Activated CD8-positive, alpha-beta memory T cell treated with anti-CD3 and anti-CD28 coated beads for 1 hour (primary cell): ENCODE measurements around the gene MRC2.
"Not testable (repeated sequence)": the region's sequence is repeated elsewhere in the genome, so short reads cannot be mapped to it uniquely, and the experiment has no call there.

Source experiments
- DNase-seq, 2 donors: peaks; one replicate each; pipeline ENCODE4 v3.0.0-alpha.2; 2020; ENCODE audit warnings: low read depth in 1 of 2; ENCODE audit errors: extremely low read depth in 1 of 2

The MRC2 gene

DNA sequence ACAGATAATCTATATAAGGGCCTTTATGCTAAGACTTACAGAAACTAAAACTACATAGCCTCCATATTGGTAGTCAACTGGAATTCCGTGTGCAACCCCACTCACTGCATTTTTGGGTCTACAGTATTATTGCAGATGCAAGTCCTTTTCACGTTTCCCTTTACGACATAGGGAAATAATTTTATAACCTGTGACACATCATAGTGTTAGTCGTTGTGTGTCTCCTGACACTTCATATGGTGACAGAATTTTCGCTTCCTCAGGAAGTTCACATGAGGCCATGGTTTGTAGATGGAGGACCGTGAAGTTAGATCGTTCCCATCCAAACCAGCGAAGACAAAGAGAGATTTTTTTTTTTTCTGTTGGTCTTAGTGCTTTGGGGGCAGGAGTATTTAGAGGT lies 15.7 kb upstream of the MRC2 start:
- DNase-seq: no peak

DNA sequence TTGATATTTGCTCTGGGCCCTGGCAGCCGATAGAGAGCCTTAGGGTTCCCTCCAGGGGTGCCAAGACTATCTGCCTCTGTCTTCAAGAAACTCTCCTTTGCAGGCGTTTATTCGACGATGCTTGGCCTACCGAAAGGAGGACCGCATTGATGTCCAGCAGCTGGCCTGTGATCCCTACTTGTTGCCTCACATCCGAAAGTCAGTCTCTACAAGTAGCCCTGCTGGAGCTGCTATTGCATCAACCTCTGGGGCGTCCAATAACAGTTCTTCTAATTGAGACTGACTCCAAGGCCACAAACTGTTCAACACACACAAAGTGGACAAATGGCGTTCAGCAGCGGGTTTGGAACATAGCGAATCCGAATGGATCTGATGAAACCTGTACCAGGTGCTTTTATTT lies 15.2 kb upstream of the MRC2 start:
- DNase-seq: not testable (repeated sequence)

DNA sequence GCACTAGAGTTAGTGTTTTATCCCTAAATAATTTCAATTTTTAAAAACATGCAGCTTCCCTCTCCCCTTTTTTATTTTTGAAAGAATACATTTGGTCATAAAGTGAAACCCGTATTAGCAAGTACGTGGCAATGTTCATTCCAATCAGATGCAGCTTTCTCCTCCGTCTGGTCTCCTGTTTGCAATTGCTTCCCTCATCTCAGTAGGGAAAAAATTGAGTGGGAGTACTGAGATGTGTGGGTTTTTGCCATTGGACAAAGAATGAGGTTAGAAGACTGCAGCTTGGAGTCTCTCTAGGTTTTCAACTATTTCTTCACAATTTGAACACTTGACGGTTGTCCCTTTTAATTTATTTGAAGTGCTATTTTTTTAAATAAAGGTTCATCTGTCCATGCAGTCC lies 14.4 kb upstream of the MRC2 start:
- not testable (repeated sequence) for DNase-seq

DNA sequence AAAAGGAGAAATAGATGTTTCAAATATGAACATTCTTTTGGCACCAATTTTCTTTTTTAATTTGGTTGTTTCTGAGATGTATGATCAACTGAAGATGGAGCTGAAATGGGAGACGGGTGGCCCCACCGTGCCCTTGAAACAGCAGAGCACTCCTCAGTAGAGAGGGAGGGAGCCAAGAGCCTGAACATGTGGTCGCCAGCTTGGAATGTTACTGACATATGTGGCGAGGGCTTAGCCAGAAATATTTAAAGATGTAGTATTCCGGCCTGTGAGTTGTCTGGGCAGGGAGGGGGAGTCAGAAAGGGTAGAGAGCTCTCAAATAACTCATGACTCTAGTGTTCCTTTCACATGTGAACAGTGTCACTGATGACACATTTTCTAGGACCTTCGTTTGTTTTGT lies 13.3 kb upstream of the MRC2 start:
- DNase-seq: no peak

DNA sequence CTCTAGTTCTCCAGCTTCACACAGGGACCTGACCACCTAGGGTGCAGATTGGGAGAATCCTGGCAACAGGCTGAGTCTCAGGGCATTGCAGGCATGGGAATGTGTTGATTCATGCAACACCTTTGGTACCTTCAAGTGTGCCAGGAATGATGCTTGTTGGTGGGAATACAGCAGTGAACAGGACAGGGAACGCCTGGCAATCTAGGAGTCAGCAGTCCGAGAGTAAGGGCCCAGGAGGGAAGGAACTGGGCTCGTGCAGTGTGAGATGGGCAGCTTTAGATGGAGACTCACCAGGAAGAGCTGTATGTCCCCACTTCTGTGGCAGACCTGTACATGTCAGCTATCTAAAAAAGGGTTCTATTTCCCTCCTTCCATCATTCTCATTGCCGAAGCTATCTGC lies 12.0 kb upstream of the MRC2 start:
- DNase-seq: no peak

DNA sequence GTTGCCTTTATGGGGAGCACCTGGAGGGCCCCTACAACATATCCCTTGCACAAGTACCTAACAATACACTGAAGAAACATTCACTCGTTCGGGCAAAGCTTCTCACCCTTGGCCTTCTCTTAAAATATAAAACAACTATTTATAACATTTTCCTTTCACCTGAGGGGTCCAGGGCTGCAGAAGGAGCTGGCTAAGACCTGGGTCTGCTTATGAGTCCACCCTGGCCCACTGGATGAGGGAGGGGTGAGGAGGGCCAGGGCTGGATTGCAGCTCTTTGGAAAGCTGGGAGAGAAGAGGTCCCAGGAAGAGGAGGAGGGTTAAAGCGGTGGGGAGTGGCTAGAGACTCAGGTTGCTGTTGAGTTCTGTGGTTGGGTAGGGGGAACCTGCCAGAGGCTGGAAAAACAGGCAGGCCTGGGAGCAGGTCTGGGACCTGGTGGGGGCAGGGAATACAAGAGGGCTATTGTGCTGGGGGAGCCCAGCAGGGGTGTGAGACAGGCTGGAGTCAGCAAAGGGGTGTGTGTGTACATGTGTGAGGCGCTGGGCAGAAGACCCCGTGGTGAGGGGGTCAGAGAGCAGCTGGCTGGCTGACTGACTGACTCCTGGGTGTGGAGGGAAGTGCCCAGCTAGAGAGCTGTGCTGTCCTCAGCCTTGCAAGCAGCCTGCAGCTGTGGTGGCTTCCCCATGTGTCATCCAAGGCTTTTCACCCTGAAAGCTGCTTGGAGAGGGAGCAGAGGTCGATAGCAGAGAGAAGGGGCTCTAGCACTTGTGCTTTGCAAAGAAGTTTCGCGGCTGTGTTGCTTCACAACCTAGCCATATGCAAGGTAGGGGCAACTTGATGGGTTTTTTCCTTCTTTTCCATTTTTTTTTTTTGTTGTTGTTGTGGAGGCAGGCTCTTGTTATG lies 10.2 kb upstream of the MRC2 start:
- no peak for DNase-seq

DNA sequence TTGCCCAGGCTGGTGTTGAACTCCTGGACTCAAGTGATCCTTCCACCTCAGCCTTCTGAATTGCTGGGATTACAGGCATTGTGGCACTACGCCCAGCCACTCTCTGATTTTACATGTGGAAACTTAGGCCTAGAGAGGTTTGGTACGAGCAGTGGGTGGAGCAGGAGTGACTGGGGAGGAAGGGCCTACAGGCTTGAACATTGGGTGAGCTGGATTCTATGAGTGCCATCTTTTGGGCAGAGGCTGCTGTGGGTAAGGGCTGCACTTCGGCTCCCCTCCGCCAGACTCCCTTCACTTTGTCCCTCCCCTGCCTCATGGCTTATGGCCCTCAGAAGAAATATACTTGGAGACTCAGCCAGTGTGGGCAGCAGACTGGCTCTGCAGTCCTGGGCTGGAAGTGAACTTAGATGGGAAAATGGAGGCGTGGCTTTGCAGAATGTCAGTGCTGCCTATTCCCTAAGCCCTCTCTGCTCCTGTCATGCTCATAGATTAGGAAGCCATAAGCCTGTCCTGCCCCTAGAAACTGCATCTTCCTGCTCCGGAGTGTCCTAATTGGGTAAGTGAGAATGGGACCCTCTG lies 9.5 kb upstream of the MRC2 start:
- no peak for DNase-seq

DNA sequence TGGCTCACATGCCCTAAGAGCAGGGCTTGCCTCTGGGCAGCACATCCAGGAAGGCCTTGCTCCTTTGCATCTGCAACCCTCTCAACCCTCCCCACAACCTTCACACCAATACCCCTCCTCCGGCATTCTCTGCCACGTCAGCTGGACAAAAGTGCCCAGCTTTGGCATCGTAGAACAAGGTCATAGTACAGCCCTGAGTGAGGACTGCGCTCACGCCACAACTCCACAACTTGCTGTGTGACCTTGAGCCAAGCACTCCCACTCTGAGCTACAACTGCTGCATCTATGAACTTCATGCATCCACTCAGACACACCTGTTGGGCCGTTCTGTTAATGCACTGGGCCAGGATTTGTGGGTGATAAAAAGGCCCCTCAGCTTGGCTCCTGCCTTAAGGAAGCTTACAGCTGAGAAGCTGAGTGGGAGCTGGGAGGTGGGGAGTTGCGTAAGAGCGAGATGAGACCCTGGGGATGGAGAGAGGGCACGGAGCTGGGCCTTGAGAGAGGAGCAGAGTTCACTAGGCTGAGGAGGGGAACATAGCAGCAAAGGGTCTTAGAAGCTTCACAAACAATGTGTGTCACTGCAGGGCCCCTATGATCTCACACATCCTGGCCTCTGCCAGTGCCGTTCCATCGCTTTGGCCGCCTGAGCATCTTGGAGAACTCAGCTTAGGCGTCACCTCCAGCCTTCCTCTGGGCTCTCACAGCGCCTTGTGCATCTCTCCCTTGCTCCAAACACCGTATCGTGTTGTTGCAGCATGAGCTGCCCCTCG lies 8.6 kb upstream of the MRC2 start:
- DNase-seq: no peak

DNA sequence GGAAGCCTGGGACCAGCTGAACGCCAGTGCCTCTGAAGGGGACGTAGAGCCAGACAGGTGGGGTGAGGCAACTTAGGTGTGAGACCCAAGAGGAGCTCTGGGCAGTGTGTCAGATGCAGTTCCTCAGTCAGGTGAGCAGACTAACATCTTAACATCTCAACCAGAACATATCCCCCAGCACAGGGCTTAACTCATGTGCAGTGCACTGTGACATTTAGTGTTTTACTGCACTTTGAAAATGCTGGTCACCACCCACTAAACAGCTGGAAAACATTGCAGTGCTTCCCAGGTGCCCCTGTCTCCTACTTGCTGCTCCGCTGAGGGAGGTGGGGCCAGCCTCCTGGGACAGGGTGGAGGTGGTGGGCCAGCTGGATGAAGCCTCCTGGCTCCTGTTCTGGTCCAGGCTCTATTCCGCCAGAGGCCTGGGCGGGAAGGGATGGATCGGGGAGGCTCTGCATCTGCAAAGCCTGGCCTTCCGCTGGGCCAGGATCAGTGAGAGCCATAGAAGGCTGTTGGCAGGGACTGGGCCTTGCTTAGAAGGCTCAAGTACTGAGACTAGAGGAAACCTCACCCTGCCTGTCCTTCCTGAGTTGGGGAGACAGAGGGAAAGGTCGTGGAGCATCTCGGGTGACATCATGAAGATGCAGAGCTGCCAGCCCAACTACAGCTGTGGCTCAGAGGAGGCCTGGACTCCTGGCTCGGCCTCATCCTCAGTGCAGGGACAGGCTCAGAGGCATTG lies 7.9 kb upstream of the MRC2 start:
- DNase-seq: no peak

DNA sequence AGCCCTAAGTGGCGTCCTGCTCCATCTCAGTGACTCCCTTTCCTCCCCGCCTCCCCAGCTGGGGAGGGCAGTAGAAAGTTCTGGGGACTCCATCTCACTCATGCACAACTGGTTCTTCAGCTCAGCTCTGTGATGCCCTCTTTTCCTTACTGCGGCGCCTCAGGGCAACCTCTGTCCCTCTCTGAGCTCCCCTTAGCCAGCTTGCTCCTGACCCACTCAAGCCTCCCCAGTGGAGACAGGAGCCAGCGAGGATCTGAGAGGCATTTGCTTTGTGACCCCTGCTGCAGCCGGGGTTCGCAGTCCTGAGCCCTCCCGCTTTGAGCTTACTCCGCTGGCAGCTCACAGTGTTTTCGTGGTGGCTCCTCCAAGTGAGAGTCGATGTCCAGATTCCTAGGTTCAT lies 6.2 kb upstream of the MRC2 start:
- no peak for DNase-seq

DNA sequence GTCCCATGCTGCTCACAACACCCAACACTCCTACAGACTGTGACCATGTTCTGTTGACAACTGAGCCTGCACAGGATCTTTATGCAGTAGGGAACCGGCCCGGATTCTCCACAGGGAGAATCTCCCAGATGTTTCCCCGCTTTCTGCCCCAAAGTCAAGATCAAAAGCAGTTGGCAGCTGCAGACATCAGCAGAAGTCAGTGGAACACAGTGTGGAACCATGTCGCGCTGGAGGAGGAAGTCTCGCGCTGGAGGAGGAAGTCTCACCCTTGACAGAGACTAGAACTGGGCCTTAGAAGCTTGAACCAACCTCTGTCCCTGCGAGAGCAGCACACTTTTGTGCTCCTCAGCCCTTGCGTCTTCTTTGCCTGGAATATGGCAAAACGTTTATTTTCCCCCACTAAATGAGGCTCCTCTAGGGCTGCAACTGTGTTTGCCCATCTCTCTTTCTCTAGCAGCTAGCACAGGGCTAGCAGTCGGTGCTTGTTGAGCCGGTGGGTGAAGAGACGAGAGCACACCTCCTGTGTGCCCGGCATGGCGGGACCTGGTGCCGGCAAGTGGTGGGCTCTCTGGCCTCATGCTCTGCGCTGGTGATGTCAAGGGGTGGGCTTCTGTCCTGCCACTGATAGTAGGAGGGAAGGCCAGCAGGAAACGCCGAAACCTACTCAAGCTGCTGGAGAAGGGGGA lies 2.1 kb upstream of the MRC2 start:
- DNase-seq: no peak

DNA sequence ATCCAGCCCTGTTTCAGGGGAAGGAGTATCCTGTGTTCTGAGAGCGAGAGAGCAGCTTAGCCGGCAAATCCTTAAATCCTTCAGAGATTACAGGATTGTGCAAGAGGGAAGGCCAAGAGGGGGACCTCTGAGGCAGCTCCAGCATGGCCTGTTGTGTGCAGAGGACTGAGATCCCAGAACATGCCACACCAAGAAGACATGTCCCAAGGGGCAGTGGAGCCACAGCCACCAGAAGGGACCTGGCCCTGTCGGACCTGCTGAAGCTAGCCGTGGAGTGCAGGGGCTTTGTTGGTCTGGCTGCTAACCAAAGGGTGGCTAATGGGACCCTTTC lies 1.6 kb upstream of the MRC2 start:
- no peak for DNase-seq

DNA sequence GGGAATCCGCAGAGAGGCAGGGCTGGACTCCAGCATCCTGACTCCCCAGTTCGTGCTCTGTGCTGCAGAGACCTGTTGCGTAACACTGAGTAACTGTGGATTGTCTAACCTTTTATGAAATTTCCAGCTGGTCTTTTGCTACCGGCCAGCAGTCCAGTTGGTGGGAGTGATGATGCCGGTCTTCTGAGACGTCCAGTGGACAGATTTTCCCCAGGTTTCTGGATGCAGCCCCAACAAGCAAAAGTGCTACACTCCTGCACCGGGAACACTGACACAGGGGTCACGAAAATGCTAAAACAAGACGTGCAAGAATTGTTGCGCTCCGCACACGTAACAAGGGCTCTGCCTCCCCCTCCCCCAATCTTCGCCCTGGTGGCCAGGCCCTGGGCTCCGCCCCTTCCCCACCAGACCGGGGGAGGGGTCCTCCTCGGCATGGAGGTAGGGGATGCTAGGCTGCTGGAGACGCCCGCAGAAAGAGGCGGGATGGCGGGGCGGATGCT lies 701 bp upstream of the MRC2 start:
- DNase-seq: no peak

DNA sequence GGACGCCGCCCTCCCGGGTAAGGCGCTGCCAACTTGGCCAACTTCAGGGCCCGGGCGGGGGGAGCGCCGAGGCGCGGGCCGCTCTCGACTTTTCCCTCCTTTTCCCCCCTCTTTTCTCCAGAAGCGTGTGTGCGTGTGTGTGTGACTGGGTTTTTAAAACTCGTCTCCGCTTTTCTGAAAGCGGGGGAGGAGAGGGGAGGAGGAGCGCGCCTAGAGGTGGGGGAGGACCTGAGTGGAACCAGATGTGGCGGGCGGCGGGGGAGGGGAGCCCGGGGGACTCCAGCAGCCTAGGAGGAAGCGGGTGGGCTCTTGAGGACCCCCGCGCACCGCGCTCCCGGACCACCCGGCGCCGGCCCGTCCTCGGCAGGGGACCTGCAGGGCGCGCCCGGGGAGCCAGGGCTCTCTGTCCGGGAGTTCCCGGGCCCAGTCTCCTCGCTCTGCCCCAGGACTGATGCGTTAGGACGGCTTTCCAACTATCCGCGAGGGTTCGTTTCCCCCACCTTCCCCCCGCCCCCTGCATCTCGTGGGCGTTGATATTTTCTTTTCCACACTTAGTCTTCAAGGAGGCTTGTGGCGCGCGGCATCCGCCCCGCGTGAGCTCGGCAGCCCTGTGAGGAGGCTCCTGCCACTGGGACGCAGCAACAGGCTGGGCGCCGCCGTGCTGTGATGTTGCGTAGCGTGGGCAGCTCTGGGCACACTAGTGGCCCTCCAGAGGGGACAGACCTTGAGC lies 599 bp downstream of the MRC2 start:
- DNase-seq: no peak

DNA sequence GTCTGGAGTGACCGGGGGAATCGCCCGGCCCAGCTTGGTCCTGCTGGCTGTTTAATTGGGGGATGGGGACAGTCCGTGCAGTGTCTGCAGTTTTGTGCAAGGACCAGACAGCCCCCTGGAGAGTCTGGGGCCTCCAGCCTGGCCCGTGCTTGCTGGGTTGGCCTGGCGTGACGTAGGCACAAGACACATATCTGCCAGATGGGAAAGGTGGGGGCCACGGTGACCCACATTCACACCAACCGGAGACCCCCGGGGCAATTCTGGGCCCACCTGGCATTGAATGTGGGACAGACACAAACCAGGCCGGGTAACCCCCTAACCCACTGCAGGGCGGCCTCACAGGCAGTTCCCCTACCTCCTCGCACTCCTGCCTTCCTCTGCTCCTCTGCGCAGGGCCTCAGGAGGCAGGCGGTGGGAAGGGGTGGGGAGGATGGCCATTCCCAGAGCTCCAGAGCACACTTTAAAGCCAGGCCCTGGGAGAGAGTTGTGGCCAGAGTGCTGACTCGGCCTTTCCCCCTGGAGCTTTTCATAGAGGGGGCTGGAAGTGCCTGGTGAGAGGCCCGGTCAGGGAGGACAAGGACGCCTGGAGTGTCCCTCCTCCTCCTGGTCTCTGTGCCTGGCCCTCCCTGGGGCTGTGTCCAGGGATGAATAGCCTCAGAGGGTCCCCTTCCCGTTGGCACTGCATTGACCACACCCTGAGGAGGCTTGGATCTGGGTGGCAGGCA lies 1.5 kb downstream of the MRC2 start:
- no peak for DNase-seq

DNA sequence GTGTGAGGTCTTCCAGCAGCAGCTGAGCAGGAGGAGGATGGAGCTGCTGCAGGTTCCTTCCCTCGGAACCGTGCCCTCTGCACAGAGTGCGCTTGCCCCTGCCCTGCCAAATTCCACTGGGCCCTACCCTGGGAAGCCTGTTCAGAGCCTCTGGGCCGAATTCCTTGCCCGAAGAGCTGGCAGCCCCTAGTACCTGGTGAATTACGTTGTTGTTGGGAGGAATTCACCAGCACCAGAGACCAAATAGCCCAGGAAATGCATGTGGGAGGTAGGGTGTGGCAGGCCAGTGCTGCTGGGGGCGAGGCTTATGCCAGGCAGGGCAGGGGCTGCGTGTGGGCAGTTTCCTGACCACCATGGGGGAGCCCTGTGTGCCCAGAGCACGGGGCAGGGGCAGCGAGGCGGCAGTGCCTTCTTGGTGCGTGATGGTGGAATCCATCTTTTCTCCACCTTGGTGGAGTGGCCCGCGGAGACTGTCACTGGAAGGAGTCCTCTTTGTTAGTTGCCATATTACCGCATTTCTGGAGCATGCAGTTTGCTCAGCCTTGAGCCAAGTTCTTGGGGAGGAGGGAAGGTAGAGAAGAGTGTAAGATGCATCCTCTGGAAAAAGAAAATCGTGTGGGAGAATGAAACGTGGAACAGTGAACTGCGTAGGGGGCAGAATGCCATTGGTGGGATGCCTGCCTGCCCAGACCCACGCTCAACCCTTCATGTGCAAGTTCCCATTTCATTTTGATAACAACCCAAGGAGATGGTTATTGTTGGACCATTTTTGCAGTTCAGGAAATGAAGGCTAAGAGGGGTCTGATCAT lies 2.3 kb downstream of the MRC2 start:
- no peak for DNase-seq

DNA sequence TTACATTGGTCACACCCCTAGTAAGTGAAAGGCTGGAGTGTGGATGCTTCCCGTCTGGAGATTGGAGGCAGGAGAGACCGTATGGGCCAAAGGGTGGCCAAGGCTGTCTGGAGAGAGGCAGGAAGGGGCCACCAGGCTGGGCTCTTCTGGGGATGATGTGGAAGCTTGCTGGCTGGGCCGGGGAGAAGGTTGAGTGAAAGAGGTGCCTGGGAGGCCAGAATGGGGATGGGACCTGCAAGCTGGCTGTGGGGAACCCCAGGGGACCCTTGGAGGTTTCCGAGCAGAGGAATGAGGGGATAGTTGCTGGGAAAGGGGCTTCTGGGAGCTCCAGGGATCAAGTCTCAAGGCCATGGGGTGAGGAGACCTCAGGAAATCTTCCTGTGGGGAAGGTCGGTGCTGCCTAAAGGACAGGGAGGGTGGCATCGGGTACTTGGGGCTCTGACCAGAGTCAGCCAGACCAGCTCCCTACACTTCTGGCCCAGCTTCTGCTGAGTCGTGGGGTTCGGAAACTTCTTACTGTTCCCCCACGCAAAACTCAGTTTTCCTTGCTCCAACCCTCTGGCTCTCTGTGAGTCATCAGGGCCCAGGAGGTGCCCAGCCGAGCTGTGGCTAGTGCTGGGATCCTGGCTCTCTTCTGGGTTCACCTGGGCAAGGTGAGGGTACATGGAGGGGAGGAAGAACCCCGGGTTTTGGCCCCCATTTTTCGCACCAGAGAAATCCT lies 3.1 kb downstream of the MRC2 start:
- no peak for DNase-seq
